Lung (tissue), 12 donors: Measurements from ENCODE around the gene CEP128. TPM values are rescaled to one million over a fixed set of nuclear protein-coding genes. Genes with fewer than 3 reads are reported as not detected.

Source experiments
- ATAC-seq: fragments of 200-7000 bp; cut with Tn5 transposase; one replicate; pipeline ENCODE4 v1.9.1; 2020; ENCODE audit warnings: moderate number of reproducible peaks; ENCODE audit not compliant: insufficient read depth, low FRiP score
- DNase-seq, 3 donors: peaks; one replicate each; pipeline ENCODE4 v3.0.0-alpha.2; 2013 to 2017
- H3K27ac ChIP-seq, 2 donors: one replicate each; pipeline ENCODE4 v1.5.1; 2013; ENCODE audit warnings: mild to moderate bottlenecking in 2 of 2, moderate library complexity in 2 of 2, control low read depth in 1 of 2, inconsistent platforms in 1 of 2, low read depth in 1 of 2, low read length in 1 of 2
- H3K27me3 ChIP-seq, 3 donors: one replicate each; pipeline ENCODE4 v1.5.1; 2013; ENCODE audit warnings: low read length in 2 of 3; ENCODE audit not compliant: control insufficient read depth in 3 of 3, insufficient read depth in 3 of 3
- H3K36me3 ChIP-seq, 4 donors: one replicate each; pipeline ENCODE4 v1.5.1; 2013; ENCODE audit warnings: low read length in 4 of 4, mild to moderate bottlenecking in 1 of 4, moderate library complexity in 1 of 4; ENCODE audit not compliant: control insufficient read depth in 4 of 4, insufficient read depth in 4 of 4
- H3K4me1 ChIP-seq, 5 donors: one replicate each; pipeline ENCODE4 v1.5.1; 2013; ENCODE audit warnings: low read length in 5 of 5, mild to moderate bottlenecking in 2 of 5, moderate library complexity in 1 of 5; ENCODE audit not compliant: control insufficient read depth in 5 of 5, insufficient read depth in 5 of 5
- H3K4me3 ChIP-seq: one replicate; pipeline ENCODE4 v1.5.1; 2013; ENCODE audit warnings: mild to moderate bottlenecking, control low read depth, moderate library complexity
- H3K9ac ChIP-seq, 2 donors: one replicate each; pipeline ENCODE4 v1.5.1; 2013; ENCODE audit warnings: low read length in 2 of 2, control low read depth in 1 of 2; ENCODE audit not compliant: insufficient read depth in 1 of 2
- H3K9me3 ChIP-seq, 4 donors: one replicate each; pipeline ENCODE4 v1.5.1; 2013; ENCODE audit warnings: low read length in 3 of 4, mild to moderate bottlenecking in 1 of 4, moderate library complexity in 1 of 4; ENCODE audit not compliant: control insufficient read depth in 4 of 4, insufficient read depth in 3 of 4
- WGBS, 2 donors: extraction: QIAGEN DNeasy Blood & Tissue Kit; methylation state at CpG; one replicate each; pipeline ENCODE4 v1.1.7; 2013; 5-methylcytosine and 5-hydroxymethylcytosine counted together
- polyA plus RNA-seq, 2 donors: library from polyadenylated mRNA; stranded (reverse); fragments of 200-250 nt; gene quantifications; one replicate each; pipeline ENCODE4 v1.2.1, GENCODE V29; 2013
- total RNA-seq, 2 donors: library from RNA; depleted of rRNA in 1 of 2; stranded (reverse); fragments of >200 nt in 1 of 2; gene quantifications; one replicate each; pipeline ENCODE4 v1.2.1, GENCODE V29; 2014 to 2021
- TF ChIP-seq, protein P1 (sequence below): IDR thresholded peaks from 2 replicates; pipeline ENCODE4 v1.5.1; 2012; ENCODE audit warnings: mild to moderate bottlenecking; ENCODE audit errors: control extremely low read depth, extremely low read depth
- donor health status: control.
- donor health status: control.
- donor health status: Bipolar disorder and iron deficiency.
- donor health status: healthy.
- donor health status: DM: yes; HTN: yes; CAD: no.

Gene CEP128
- total and polyA plus RNA-seq, 4 donors = 1.1 to 12.0 (median 6.2) TPM

DNA sequence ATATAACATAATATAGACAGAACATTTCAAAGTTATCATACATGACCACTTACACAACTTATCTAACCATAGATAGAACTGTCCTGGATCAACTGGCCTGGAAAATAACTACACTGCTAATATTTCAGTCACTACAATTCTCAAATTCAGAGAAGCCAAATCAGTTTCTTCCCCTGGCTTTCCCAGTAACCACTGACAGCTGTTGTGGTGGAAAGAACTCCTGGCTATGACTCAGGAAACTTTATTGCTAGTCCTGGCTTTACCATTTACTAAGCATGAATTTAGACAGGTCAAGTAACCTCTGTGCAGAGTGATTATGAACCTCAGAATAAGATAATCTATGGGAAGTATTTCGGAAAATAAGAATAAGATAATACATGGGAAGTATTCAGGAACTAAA, 485.3 kb downstream of the CEP128 start:
- Histone ChIP-seq H3K27ac (no peak overlapping the region), H3K9me3 (peaks cover 0 to 2% (median 0%) of the 10 kb centered on the region in 4 donors), H3K9ac (no peak overlapping the region), H3K27me3 (no peaks in the 10 kb centered on the region), H3K36me3 (no peaks in the 10 kb centered on the region), H3K4me3 (no peak overlapping the region), H3K4me1 (no peaks in the 10 kb centered on the region)
- DNase-seq = no peak
- TF ChIP-seq, protein P1, sequence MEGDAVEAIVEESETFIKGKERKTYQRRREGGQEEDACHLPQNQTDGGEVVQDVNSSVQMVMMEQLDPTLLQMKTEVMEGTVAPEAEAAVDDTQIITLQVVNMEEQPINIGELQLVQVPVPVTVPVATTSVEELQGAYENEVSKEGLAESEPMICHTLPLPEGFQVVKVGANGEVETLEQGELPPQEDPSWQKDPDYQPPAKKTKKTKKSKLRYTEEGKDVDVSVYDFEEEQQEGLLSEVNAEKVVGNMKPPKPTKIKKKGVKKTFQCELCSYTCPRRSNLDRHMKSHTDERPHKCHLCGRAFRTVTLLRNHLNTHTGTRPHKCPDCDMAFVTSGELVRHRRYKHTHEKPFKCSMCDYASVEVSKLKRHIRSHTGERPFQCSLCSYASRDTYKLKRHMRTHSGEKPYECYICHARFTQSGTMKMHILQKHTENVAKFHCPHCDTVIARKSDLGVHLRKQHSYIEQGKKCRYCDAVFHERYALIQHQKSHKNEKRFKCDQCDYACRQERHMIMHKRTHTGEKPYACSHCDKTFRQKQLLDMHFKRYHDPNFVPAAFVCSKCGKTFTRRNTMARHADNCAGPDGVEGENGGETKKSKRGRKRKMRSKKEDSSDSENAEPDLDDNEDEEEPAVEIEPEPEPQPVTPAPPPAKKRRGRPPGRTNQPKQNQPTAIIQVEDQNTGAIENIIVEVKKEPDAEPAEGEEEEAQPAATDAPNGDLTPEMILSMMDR = no peak
- ATAC-seq = no peak
- WGBS, 2 donors = 90 to 97% methylated on average over 1 of the region's 1 CpG

DNA sequence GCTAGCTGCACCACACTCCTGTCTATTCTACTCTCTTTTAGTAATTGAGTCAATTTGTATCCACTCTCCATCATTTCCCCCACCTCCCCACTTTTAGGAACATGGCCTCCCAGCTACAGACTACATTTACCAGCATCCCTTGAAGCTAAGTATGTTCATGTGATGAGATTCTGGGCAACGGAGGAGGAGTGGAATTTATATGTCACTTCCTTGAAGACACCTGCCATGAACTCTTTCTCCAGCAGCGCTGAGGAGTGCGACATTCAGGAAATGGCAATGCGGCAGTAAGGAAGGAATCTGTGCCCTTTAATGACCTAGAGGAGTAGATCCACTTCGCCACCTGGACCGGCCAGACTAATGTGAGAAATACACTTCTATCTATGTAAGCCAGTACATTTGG, 486.5 kb downstream of the CEP128 start:
- no peak for DNase-seq
- Histone ChIP-seq H3K36me3 (no peaks in the 10 kb centered on the region), H3K27ac (no peak overlapping the region), H3K9ac (no peak overlapping the region), H3K4me1 (no peaks in the 10 kb centered on the region), H3K9me3 (peaks cover 0 to 4% (median 0%) of the 10 kb centered on the region in 4 donors), H3K4me3 (no peak overlapping the region), H3K27me3 (no peaks in the 10 kb centered on the region)
- no peak for ATAC-seq
- TF ChIP-seq, protein P1 = no peak
- WGBS, 2 donors = 65 to 67% methylated on average over 6 of the region's 6 CpGs

GRCh38 chr14:80448267-80448666, 493.3 kb downstream of the CEP128 start:
- no peaks in the 10 kb centered on the region for H3K27me3 ChIP-seq
- DNase-seq (no peak), ATAC-seq (no peak)
- TF ChIP-seq, protein P1 = no peak
- peaks cover 0 to 5% (median 1%) of the 10 kb centered on the region in 4 donors for H3K9me3 ChIP-seq
- no peaks in the 10 kb centered on the region for H3K36me3 ChIP-seq
- H3K27ac ChIP-seq = no peak overlapping the region
- 89 to 93% methylated on average over 3 of the region's 3 CpGs for WGBS, 2 donors
- H3K4me3 ChIP-seq = no peak overlapping the region
- no peaks in the 10 kb centered on the region for H3K4me1 ChIP-seq
- H3K9ac ChIP-seq = no peak overlapping the region

- no peaks in the 10 kb centered on the region for H3K27me3 ChIP-seq
- DNase-seq = no peak
- TF ChIP-seq, protein P1 = no peak
- no peak for ATAC-seq
- no peak overlapping the region for H3K9ac ChIP-seq
- no peak overlapping the region for H3K4me3 ChIP-seq
- H3K36me3 ChIP-seq = no peaks in the 10 kb centered on the region
- H3K9me3 ChIP-seq = peaks cover 0 to 5% (median 1%) of the 10 kb centered on the region in 4 donors
- H3K4me1 ChIP-seq = no peaks in the 10 kb centered on the region
- no peak overlapping the region for H3K27ac ChIP-seq
Observed at GRCh38 chr14:80447392-80447791, 494.1 kb downstream of the CEP128 start.
